Superior temporal gyrus (tissue), 1 donor: ENCODE measurements around the gene NDRG2.

ENCODE experiments used
- DNase-seq: peaks from one replicate; pipeline ENCODE4 v3.0.0-alpha.2; 2016; ENCODE audit errors: extremely low spot score

Gene NDRG2

GRCh38 chr14:20970983-20971704 lies 53.7 kb downstream of the NDRG2 start:
- peak; percentile 87 for DNase-seq

DNA sequence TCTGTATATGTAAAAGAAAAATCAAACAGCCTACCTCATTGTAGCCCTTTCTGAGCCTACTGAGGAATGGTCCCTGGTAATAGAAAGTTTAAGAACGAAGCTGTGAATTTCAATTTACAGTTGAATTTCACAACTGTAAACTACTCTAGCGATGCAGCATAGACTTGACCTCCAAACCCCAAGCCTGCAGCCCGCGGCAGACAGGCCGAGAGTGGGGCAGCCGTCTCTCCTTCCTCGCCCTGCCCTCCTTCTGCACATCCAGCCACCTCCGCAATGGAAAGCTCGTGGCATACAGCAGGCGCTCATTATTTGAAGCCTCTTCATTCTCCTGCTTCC lies 54.2 kb downstream of the NDRG2 start:
- no peak for DNase-seq

DNA sequence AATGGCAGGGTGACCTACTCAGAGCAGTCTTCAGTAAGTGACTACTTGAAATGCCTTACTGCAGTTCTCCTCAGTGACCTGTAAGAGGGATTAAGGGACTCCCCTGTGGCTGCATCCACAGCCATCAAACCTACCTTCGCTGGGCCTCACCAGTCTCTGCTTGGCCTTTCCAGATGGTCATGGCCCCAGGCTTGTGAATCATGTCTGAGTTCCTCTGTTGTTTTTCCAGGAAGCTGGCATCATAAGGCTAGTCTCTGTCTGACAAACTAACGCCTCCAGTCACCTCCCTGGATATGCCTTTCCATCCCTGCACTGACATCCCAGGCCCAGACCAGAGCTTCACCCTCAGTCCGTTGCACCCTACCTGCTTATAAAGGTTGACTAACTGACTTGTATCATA lies 55.5 kb downstream of the NDRG2 start:
- DNase-seq, result no peak
